GM12874 (cell line): ENCODE data around the gene GDF11.

ENCODE experiments used
- CTCF ChIP-seq: IDR thresholded peaks from 2 replicates; pipeline ENCODE4 v1.5.1; 2011; ENCODE audit warnings: low read depth, mild to moderate bottlenecking, control low read depth, low read length, moderate library complexity; ENCODE audit not compliant: insufficient read depth

GDF11 gene

DNA sequence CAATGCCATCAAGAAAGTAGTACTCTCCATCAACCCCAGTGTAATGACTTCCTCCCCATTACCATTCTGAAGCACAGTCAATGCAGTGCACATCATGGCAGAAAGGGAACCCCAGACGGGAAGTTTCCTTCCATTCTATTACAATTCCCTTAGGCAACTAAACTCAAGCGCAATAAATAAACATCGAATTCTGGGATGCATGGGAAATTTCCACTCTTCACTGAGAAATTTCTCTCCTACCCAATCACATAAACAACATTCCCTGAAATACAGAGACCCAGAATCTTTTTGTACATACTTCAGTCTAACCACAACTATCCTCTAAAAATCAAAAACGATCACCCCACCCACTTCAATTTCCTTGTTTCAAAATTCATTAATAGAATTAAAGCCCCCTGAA lies 54.6 kb downstream of the GDF11 start:
- TF ChIP-seq CTCF: no peak
